Measurements from ENCODE around the gene DMKN.

The DMKN gene

DNA sequence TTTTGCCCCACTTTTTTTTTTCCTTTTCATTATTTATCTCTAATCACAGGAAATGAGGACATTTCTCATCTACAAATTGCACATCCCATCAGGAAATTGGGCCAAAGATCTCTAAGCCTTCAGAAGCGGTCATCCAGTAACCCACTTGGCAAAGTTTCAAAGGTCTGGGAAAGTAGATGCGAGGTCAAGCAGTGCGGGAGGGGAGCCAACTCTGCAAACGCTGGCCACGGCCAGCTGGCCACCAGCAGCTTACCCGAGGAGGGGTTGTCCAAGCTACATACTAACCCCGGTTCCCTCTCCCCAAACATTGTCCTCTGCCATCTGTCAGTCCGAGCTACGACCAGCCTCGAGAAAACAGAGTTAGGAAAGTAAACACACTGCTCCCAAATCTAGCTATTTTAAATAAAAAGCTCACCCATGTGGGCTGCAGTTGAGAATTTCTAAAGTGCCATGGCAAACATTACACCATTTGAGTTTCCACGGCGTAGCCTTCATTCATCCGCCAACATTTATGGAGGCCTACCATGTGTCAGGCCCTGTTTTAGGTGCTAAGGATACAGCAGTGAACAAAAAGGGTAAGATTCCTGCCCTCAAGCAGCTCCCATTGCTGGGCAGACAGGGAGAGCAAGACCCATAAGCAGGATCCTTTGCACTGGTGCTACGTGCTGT is 53.9 kb downstream of the DMKN start:
- H3K4me1 Mint-ChIP-seq (ENCODE audit: low read depth), result peaks cover 34% of the 10 kb centered on the region
- no peak overlapping the region for H3K27ac Mint-ChIP-seq
- H3K9me3 Mint-ChIP-seq, result no peaks in the 10 kb centered on the region
- peaks cover 4% of the 10 kb centered on the region for H3K36me3 Mint-ChIP-seq (ENCODE audit: low read depth)
- H3K4me3 Mint-ChIP-seq, result no peak overlapping the region
- H3K27me3 Mint-ChIP-seq (ENCODE audit: low read depth), result peaks cover 12% of the 10 kb centered on the region

DNA sequence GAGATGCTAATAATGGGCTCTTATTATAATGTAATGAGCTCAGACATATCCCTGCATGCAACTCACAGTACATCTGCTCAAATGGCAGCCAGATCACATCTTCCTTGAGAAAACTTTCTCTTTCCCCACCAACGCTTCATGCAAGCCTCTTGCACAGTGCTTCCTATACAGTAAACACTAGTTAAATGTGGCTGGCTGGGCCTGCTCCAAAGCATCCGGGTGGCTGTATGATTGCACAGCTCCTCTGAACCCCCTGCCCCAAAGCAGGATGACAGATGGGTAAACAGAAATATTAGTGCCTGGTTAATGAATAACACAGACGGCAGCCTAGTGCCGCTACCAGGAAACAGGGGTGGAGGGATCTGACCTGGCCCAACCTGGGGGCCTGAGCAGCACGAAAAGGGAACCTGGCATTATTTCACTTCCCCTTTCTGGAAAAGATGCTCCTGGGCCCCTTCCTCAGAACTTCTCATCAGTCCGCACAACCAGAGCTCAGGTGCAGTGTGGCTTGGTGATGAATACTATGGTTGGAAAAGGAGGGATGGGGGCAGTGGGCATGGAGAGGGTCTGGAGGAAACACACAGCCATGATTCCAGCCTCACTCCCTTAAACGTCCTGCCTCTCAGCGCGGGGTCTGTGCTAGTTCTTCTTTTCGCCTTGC is 54.6 kb downstream of the DMKN start:
- peaks cover 32% of the 10 kb centered on the region for H3K4me1 Mint-ChIP-seq (ENCODE audit: low read depth)
- H3K27me3 Mint-ChIP-seq (ENCODE audit: low read depth), result peaks cover 8% of the 10 kb centered on the region
- no peaks in the 10 kb centered on the region for H3K9me3 Mint-ChIP-seq
- peaks cover 4% of the 10 kb centered on the region for H3K36me3 Mint-ChIP-seq (ENCODE audit: low read depth)
- no peak overlapping the region for H3K4me3 Mint-ChIP-seq
- H3K27ac Mint-ChIP-seq, result no peak overlapping the region

DNA sequence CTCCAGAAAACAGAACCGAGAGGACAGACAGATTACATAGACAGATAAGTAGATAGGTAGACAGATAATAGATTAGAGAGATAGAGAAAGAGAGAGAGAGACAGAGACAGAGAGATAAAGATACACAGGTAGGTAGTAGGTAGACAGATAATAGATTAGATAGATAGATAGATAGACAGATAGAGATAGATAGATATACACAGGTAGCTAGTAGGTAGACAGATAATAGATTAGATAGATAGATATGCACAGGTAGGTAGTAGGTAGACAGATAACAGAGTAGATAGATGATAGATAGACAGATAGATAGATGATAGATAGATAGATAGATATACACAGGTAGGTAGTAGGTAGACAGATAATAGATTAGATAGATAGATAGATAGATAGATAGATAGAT is 55.3 kb downstream of the DMKN start:
- H3K27me3 Mint-ChIP-seq (ENCODE audit: low read depth), result peaks cover 9% of the 10 kb centered on the region
- no peak overlapping the region for H3K27ac Mint-ChIP-seq
- peaks cover 4% of the 10 kb centered on the region for H3K36me3 Mint-ChIP-seq (ENCODE audit: low read depth)

DNA sequence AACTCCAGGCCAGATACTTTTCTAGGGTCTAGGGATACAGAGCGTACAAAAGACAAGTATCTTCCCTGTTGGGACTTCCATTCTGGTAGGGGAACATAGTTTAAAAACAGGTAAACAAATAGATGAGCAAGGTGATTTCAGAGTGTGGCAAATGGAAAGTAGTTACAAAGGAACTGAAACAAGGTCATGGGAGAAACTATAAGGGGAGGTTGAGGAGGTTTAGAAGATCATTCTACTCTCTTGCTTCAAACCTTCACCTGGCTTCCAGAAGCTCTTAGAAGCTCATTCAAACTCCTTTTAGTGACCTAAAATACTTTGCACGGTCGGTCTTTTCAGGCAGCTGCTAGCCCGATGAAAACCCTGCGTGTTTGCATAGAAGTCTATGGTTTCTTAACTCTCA is 56.3 kb downstream of the DMKN start:
- H3K9me3 Mint-ChIP-seq, result no peaks in the 10 kb centered on the region
- peaks cover 21% of the 10 kb centered on the region for H3K4me1 Mint-ChIP-seq (ENCODE audit: low read depth)
- peaks cover 4% of the 10 kb centered on the region for H3K36me3 Mint-ChIP-seq (ENCODE audit: low read depth)
- H3K4me3 Mint-ChIP-seq, result no peak overlapping the region
- no peak overlapping the region for H3K27ac Mint-ChIP-seq
- H3K27me3 Mint-ChIP-seq (ENCODE audit: low read depth), result peaks cover 18% of the 10 kb centered on the region

More for the DNA sequence above, 55.3 kb downstream of the DMKN start:
- Mint-ChIP-seq H3K4me1 (ENCODE audit: low read depth) (peaks cover 28% of the 10 kb centered on the region), H3K9me3 (no peaks in the 10 kb centered on the region), H3K4me3 (no peak overlapping the region)

DNA sequence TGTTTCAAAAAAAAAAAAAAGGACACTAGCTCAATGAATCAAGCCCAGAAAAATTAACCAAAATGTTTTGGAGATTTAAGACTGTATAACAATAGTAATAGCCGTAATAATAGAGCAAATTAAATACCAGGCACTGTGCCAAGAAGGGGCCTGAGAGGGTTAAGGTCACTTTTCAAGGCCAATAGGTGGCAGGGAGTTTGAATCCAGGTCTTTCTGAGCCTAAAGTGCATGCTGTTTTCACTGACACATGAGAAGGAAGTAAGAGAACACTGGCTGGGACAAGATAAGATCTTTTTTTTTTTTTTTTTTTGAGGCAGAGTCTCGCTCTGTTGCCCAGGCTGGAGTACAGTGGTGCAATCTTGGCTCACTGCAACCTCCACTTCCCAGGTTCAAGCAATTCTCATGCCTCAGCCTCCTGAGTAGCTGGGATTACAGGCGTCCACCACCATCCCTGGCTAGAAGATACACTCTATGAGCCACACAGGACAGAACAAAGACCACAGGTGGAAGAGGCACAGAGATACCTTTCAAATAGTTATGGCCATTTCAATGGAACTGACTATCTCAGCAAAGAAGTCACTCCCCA is 57.7 kb downstream of the DMKN start:
- H3K4me1 Mint-ChIP-seq (ENCODE audit: low read depth), result peaks cover 28% of the 10 kb centered on the region
- no peaks in the 10 kb centered on the region for H3K9me3 Mint-ChIP-seq
- no peak overlapping the region for H3K4me3 Mint-ChIP-seq
- H3K36me3 Mint-ChIP-seq (ENCODE audit: low read depth), result peaks cover 4% of the 10 kb centered on the region
- H3K27me3 Mint-ChIP-seq (ENCODE audit: low read depth), result peaks cover 24% of the 10 kb centered on the region
- no peak overlapping the region for H3K27ac Mint-ChIP-seq

DNA sequence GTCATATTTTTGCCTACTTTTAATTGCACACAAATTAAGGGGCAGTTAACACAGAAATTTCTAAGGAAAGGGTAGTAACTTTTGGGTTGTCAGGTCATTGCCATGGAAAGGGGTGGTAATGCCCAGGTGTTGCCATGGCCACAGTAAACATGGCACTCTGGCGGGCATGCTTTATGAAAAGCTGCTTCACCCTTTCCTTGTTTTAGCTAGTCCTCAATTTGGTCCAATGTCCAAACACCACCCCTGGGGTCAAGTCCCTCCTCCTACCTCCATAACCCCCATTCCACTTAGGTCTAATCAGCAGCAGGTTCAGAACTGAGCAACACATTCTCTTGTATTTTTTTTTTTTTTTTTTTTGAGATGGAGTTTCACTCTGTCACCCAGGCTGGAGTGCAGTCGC is 58.8 kb downstream of the DMKN start:
- Mint-ChIP-seq H3K4me1 (ENCODE audit: low read depth) (peaks cover 22% of the 10 kb centered on the region), H3K4me3 (no peak overlapping the region), H3K36me3 (ENCODE audit: low read depth) (peaks cover 4% of the 10 kb centered on the region), H3K9me3 (no peaks in the 10 kb centered on the region), H3K27me3 (ENCODE audit: low read depth) (peaks cover 32% of the 10 kb centered on the region), H3K27ac (no peak overlapping the region)

DNA sequence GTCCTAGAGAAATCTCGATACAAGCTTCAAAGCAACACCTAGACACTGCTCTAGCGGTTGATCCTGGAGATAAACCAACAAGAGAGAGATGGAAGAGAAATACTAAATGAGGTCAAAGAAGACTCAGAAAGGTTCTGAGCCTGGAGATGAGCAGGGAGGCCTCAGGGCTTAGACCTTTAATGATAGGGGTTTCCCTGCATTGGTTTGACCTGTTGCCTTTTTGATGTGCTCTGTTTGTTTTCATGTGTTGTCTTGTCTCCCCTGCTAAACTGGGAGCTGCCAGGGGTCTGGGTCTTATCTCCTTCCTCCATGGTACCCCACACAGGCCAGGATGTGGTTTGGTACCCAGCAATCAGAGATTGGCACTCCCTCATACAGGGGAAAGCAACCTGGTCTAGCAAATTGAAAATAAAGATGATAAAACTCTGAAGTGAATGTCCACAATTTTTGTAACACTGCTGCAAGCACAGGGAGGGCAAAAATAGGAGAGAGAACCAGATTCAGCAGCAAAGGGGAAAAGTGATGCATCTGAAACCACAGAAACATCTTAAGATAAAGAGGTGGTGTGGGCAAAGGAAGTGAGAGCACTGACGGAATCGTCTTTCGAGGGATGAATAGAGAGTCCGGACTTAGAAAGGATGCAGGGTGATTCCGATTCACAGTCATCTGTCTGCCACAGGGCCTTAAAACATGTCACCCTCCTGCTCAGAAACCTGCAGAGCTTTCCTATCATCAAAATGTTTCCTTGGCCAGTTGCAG is 61.9 kb downstream of the DMKN start:
- Mint-ChIP-seq H3K4me3 (no peak overlapping the region), H3K36me3 (ENCODE audit: low read depth) (peaks cover 4% of the 10 kb centered on the region), H3K9me3 (no peaks in the 10 kb centered on the region), H3K27me3 (ENCODE audit: low read depth) (peaks cover 53% of the 10 kb centered on the region), H3K27ac (no peak overlapping the region), H3K4me1 (ENCODE audit: low read depth) (peaks cover 20% of the 10 kb centered on the region)

DNA sequence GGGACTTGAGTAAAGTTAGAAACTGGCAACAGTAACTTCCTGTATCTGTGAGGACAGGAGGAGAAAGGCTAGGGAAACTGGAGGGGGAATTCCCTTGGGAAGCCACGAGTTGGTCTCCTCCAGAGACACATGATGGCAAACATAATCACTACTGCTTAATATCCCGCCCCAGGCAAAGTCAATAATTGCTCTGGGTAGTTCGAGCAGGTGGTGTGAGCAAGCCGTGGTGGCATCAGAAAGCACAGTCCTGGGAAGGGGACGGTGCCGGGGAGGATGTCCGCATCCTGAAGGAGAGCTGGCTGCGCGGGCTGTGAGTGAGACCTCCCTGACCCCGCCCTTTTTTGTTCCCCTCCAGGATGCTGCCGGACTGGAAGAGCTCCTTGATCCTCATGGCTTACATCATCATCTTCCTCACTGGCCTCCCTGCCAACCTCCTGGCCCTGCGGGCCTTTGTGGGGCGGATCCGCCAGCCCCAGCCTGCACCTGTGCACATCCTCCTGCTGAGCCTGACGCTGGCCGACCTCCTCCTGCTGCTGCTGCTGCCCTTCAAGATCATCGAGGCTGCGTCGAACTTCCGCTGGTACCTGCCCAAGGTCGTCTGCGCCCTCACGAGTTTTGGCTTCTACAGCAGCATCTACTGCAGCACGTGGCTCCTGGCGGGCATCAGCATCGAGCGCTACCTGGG is 63.9 kb downstream of the DMKN start:
- Mint-ChIP-seq H3K4me3 (no peak overlapping the region), H3K27ac (no peak overlapping the region), H3K9me3 (no peaks in the 10 kb centered on the region), H3K27me3 (ENCODE audit: low read depth) (peaks cover 64% of the 10 kb centered on the region), H3K36me3 (ENCODE audit: low read depth) (no peaks in the 10 kb centered on the region), H3K4me1 (ENCODE audit: low read depth) (peaks cover 15% of the 10 kb centered on the region)

DNA sequence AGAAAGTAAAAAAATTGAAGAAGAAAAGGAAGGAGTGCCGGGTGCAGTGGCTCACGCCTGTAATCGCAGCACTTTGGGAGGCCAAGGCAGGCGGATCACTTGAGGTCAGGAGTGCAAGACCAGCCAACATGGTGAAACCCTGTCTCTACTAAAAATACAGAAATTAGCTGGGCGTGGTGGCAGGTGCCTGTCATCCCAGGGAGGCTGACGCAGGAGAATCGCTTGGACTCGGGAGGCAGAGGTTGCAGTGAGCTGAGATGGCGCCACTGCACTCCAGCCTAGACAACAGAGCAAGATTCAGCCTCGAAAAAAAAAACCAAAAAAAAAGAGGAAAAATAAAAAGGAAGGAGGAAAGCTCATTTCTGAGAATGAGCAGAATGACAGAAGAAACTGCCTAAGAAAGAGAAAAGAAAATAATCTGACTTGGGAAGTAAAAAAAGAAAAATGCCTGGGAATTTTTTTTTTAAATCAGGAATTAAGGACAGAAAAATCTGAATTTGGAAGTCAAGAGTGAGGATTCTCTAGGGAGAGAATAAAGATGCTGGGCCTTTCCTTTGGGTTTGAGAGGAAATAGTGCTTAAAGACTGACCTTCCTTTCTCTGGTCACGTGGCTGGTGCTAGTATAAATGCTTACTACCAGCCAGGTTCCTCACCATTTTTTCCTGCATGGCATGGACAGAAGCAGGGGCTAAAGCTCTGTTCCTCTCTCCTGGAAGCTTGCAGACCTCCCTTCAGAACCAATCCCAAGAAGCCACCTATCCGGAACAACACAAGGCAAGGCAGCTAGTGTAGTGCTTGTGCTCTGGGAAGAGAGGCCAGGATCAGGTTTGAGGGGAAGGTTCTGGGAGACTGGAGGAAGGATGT is 65.6 kb downstream of the DMKN start, which contains the start of gene FFAR2:
Gene FFAR2, plus strand, starts transcription at position 652 of the 864 bp plus-strand sequence. CDS start 1,458 bp downstream, outside the sequence.
- H3K4me1 Mint-ChIP-seq (ENCODE audit: low read depth), result peaks cover 15% of the 10 kb centered on the region

More for the DNA sequence above, 65.6 kb downstream of the DMKN start, which contains the start of gene FFAR2:
- peaks cover 59% of the 10 kb centered on the region for H3K27me3 Mint-ChIP-seq (ENCODE audit: low read depth)
- H3K36me3 Mint-ChIP-seq (ENCODE audit: low read depth), result no peaks in the 10 kb centered on the region
- no peaks in the 10 kb centered on the region for H3K9me3 Mint-ChIP-seq
- H3K4me3 Mint-ChIP-seq, result no peak within 1 kb of the TSS
- H3K27ac Mint-ChIP-seq, result no peak within 1 kb of the TSS
